Measurements from ENCODE around the gene ABHD6.

DNA sequence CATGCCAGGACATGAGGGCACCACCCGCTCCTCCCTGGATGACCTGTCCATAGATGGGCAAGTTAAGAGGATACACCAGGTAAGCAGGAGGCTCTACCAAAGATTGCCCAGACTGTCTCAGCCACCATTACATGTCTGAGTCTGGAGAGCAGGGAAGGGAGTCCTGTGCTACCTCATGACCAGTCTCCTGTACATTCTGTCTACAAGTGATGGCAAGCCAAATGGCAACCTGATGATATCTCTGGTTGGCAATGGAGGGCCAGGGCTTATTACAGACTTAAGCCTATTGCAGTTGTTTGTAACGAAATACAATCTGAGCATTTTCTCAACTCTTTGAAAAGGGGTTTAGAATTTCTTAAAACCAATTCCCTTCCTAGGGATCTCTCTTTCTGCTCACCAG lies 31.8 kb downstream of the ABHD6 start:
- TF ChIP-seq, protein P1, sequence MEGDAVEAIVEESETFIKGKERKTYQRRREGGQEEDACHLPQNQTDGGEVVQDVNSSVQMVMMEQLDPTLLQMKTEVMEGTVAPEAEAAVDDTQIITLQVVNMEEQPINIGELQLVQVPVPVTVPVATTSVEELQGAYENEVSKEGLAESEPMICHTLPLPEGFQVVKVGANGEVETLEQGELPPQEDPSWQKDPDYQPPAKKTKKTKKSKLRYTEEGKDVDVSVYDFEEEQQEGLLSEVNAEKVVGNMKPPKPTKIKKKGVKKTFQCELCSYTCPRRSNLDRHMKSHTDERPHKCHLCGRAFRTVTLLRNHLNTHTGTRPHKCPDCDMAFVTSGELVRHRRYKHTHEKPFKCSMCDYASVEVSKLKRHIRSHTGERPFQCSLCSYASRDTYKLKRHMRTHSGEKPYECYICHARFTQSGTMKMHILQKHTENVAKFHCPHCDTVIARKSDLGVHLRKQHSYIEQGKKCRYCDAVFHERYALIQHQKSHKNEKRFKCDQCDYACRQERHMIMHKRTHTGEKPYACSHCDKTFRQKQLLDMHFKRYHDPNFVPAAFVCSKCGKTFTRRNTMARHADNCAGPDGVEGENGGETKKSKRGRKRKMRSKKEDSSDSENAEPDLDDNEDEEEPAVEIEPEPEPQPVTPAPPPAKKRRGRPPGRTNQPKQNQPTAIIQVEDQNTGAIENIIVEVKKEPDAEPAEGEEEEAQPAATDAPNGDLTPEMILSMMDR (IDR thresholded peaks at IDR 0.05; ENCODE audit: low read depth, low read length, poor library complexity, severe bottlenecking), result no peak
- TF ChIP-seq EZH2phosphoT487 (IDR thresholded peaks at IDR 0.05; ENCODE audit: borderline replicate concordance, low read length), result no peak

Measured in DOHH2 (cell line).